LNCAP (cell line): ENCODE results near the gene BOLA3.

Experiments used
- CTCF ChIP-seq: fragments of 450-650 bp; IDR thresholded peaks from 2 replicates; pipeline ENCODE4 v1.5.1; 2017; ENCODE audit warnings: mild to moderate bottlenecking

Gene BOLA3

DNA sequence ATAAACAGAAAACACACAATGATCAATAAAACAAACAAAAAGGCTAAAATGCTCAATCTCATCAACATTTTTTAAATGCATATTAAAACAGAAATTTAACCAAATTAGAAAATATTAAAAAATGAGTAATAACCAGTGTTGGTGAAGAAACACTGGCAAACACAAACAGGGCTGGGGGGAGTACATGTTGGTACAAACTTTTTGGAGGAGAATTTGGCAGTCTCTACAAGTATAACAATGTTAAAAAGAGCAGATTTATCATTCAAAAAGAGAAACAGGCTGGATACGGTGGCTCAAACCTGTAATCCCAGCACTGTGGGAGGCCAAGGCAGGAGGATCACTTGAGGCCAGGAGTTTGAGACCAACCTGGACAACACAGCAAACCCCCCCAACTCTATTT is 17.0 kb upstream of the BOLA3 start:
- TF ChIP-seq CTCF = no peak

- no peak for TF ChIP-seq CTCF
These were observed 15.2 kb upstream of the BOLA3 start for GRCh38 chr2:74162951-74163350.

- no peak for TF ChIP-seq CTCF
These were observed 8.1 kb upstream of the BOLA3 start for GRCh38 chr2:74155830-74156229.

GRCh38 chr2:74152954-74153353 is 5.2 kb upstream of the BOLA3 start:
- TF ChIP-seq CTCF = no peak

DNA sequence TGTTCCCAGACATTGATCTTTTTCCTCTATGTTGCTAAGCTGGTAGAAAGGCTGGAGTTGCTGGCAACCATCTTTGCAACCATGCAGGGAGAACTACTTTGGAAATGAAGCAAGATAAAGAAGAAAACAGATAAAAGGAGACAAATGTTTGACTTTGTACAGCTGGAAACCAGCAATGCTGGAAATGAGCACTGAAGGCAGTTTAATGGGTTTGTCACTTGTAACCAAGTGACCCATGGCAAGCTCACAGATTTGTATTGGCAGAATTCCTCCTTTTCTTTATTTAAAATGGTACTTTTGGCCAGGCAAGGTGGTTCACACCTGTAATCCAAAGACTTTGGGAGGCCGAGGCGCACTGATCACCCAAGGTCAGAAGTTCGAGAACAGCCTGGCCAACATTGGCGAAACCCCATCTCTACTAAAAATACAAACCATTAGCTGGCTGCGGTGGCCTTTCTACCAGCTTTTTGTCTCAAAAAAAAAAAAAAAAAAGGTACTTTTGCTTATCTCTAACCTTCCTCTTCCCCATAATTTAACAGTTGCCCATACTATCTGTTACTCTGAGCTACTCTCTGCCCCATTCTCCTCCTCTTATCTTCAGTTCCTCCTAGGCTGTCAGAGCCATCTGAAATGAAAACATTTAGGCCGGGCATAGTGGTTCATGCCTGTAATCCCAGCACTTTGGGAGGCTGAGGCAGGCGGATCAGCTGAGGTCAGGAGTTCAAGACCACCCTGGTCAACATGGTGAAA is 2.0 kb upstream of the BOLA3 start:
- no peak for TF ChIP-seq CTCF

DNA sequence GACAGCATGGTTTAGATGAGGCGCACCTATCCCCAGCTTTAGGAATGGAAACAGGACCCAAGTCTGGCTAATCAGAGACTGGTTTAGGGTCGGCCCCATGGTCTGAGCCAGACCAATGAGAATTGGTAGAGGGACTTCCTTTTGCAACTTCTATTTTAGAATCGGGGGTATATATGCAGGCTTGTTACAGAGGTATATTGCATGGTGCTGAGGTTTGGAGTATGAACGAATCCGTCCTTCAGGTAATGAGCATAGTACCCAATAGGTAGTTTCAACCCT is 1.5 kb upstream of the BOLA3 start:
- no peak for TF ChIP-seq CTCF

DNA sequence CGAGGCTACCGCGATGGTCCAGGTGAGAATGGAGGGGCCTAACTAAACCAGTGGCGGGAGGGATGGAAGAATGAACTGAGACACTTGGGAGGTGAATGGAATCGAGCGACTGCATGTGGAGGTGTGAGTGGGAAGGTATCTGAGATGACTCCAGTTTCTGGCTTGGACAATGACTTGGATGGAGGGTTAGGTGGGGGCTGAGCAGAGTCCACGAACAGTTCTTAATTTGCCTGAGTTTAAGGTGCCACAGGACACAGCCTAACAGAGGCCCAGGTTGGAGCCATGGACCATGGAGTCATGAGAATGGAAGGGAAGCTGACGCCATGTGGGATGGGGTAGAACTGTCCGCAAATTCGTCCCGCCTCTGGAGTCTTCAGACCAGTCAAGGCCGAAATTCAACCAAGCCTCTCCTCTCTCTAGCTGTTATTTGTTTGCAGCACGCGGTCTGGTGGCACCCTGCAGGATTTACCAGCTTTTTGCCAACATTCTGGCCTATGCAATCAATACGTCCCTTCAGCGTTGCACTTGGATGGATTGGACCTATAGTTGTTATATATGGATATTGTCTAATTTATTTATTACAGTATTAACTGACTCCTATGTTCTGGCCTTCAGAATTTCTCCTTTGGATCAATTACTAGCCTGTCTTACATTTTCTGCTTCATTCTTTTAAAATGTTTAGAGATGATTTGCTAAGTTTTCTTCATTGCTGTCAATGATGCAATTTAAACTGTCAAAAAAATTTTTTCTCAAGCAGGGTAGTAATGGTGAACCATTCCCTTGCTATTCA is 940 bp upstream of the BOLA3 start:
- no peak for TF ChIP-seq CTCF
